ENCODE results near the gene PSPC1.

GRCh38 chr13:19759669-19760068 is 23.1 kb downstream of the PSPC1 start:
- TF ChIP-seq CTCF (optimal IDR thresholded peaks at IDR 0.05 in 1 of 3, IDR thresholded peaks at IDR 0.05 in 1 of 3, conservative IDR thresholded peaks at IDR 0.05 in 1 of 3; ENCODE audit: extremely low read depth in 1 of 3, insufficient read depth in 2 of 3, low read length in 3 of 3) (no peak), EZH2 (IDR thresholded peaks at IDR 0.05; ENCODE audit: low read length) (no peak)

Measured in keratinocyte (primary cell).